Measurements from ENCODE around the gene CCNY. TPM values are rescaled to one million over a fixed set of nuclear protein-coding genes. Genes with fewer than 3 reads are reported as not detected.

The CCNY gene
- total RNA-seq, 3 donors from 2014 or later (not counting 1 experiment from before 2014, with no cell fraction given) = 71.0 to 87.2 (median 74.3) TPM

DNA sequence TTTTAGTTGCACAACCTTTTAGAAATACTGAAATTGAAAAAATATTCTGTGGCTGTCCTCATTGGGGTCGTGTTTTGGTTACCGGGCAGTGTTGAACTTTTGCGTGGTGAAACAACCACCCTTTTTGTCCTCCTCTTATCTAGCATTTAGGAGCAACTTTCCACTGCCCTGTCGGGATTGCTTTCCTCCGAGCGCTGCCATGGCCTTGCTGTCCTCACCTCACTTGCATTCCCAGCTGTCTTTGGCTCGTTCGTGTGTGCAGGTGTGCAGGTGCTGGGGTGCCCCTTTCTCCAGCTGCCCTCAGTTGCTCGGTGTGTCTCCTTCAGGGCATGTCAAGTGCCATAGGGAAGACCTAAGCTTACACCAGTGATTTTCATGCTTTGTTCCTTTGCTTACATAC, 151.9 kb downstream of the CCNY start:
- Histone ChIP-seq H3K27me3 (ENCODE audit: control insufficient read depth, insufficient read depth, low read length) (no peaks in the 10 kb centered on the region), H3K36me3 (ENCODE audit: control insufficient read depth, insufficient read depth, low read length) (peaks cover 10% of the 10 kb centered on the region), H3K4me1 (ENCODE audit: control insufficient read depth, insufficient read depth, low read length) (no peaks in the 10 kb centered on the region), H3K4me3 (ENCODE audit: low read length) (no peak overlapping the region), H3K9me3 (ENCODE audit: control insufficient read depth, insufficient read depth, low read length) (no peaks in the 10 kb centered on the region), H3K27ac (ENCODE audit: low read length) (no peak overlapping the region)
- WGBS (ENCODE audit: insufficient coverage) = 93% methylated on average over 9 of the region's 9 CpGs
- no peaks in the 10 kb centered on the region for H3K27me3 Mint-ChIP-seq (ENCODE audit: low read depth in 2 of 2)
- no peak for TF ChIP-seq CTCF (IDR thresholded peaks at IDR 0.05)
- no peaks in the 10 kb centered on the region for H3K36me3 Mint-ChIP-seq
- DNase-seq (no peak), ATAC-seq (no peak)
- no peak overlapping the region for H3K4me3 Mint-ChIP-seq
- peaks cover 38 to 45% of the 10 kb centered on the region in 2 donors for H3K4me1 Mint-ChIP-seq
- intact Hi-C loops (cut with micrococcal nuclease) = no loop called here
- no peaks in the 10 kb centered on the region for H3K9me3 Mint-ChIP-seq
- no peak overlapping the region for H3K27ac Mint-ChIP-seq

DNA sequence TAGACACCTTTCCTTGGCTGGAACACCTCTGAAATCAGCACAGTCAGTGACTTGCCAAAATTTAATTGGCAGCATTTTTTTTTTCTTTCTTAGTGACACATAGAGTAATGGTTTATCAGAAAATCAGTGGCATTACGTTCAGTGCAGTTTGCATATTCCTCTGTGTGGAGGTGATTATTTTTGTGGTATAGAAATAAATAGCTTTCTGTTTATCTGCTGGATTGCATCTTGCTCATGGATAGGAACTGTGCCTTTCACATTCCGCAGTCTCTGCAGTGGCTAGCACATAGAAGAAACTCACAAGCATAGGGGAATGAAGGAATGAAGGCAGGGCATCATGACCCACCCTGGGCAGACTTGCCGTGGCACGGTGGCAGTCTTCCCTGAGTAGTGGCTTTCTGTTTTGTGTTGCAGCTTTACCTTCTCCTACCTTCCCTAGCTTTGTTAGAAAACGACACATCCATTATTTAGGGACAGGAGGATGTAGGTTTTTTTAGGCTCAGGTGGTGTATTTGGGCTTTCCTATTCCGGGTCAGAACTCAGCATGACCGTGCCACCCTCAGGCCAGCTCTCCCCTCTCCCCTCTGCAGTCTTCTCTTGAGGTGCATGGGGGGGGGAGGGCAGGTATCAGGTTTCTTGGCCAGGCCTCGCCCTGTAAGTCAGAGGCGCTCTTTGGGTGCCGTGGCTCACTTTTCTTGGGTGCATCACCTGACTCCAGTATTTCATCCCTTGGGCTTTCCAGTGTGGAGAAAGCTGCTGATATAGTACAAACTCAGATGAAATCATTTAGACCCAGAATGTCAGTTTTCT, 156.3 kb downstream of the CCNY start:
- peaks cover 11% of the 10 kb centered on the region for H3K4me1 ChIP-seq (ENCODE audit: control insufficient read depth, insufficient read depth, low read length)
- Mint-ChIP-seq H3K4me1 (peaks cover 45 to 58% of the 10 kb centered on the region in 2 donors), H3K27ac (peak overlapping the region; percentile 6 to 70), H3K9me3 (no peaks in the 10 kb centered on the region), H3K27me3 (ENCODE audit: low read depth in 2 of 2) (no peaks in the 10 kb centered on the region), H3K36me3 (no peaks in the 10 kb centered on the region), H3K4me3 (no peak overlapping the region)
- DNase-seq (no peak), ATAC-seq (no peak)
- no peak overlapping the region for H3K27ac ChIP-seq (ENCODE audit: low read length)
- intact Hi-C loops (cut with micrococcal nuclease) = no loop called here
- H3K27me3 ChIP-seq (ENCODE audit: control insufficient read depth, insufficient read depth, low read length) = no peaks in the 10 kb centered on the region
- H3K9me3 ChIP-seq (ENCODE audit: control insufficient read depth, insufficient read depth, low read length) = no peaks in the 10 kb centered on the region
- 93% methylated on average over 8 of the region's 10 CpGs for WGBS (ENCODE audit: insufficient coverage)
- H3K4me3 ChIP-seq (ENCODE audit: low read length) = no peak overlapping the region
- H3K36me3 ChIP-seq (ENCODE audit: control insufficient read depth, insufficient read depth, low read length) = peaks cover 6% of the 10 kb centered on the region
- TF ChIP-seq CTCF (IDR thresholded peaks at IDR 0.05) = no peak

GRCh38 chr10:35493196-35494118, 157.1 kb downstream of the CCNY start:
- H3K4me3 Mint-ChIP-seq = no peak overlapping the region
- H3K4me3 ChIP-seq (ENCODE audit: low read length) = no peak overlapping the region
- no peaks in the 10 kb centered on the region for H3K9me3 ChIP-seq (ENCODE audit: control insufficient read depth, insufficient read depth, low read length)
- H3K4me1 Mint-ChIP-seq = peaks cover 49 to 58% of the 10 kb centered on the region in 2 donors
- no peaks in the 10 kb centered on the region for H3K36me3 Mint-ChIP-seq
- DNase-seq = no peak
- ATAC-seq = no peak
- H3K27ac Mint-ChIP-seq = no peak overlapping the region
- no peaks in the 10 kb centered on the region for H3K9me3 Mint-ChIP-seq
- peaks cover 6% of the 10 kb centered on the region for H3K36me3 ChIP-seq (ENCODE audit: control insufficient read depth, insufficient read depth, low read length)
- no peaks in the 10 kb centered on the region for H3K27me3 Mint-ChIP-seq (ENCODE audit: low read depth in 2 of 2)
- 90% methylated on average over 9 of the region's 9 CpGs for WGBS (ENCODE audit: insufficient coverage)
- no peak overlapping the region for H3K27ac ChIP-seq (ENCODE audit: low read length)
- peaks cover 11% of the 10 kb centered on the region for H3K4me1 ChIP-seq (ENCODE audit: control insufficient read depth, insufficient read depth, low read length)
- intact Hi-C loops (cut with micrococcal nuclease) = no loop called here
- no peaks in the 10 kb centered on the region for H3K27me3 ChIP-seq (ENCODE audit: control insufficient read depth, insufficient read depth, low read length)
- TF ChIP-seq CTCF (IDR thresholded peaks at IDR 0.05) = no peak
